PFSK-1 (cell line): ENCODE results near the gene RPTOR.

ENCODE experiments used
- FOXP2 ChIP-seq: optimal IDR thresholded peaks from 2 replicates; pipeline ENCODE3; 2011; ENCODE audit warnings: borderline replicate concordance, control low read depth, inconsistent platforms; ENCODE audit not compliant: insufficient read depth; ENCODE audit errors: extremely low read length, extremely low read depth
- POLR2AphosphoS5 ChIP-seq: IDR thresholded peaks from 2 replicates; pipeline ENCODE4 v1.6.1; 2012; ENCODE audit warnings: low read depth, mild to moderate bottlenecking, control low read depth, low read length, moderate library complexity
- REST ChIP-seq, 2 experiments: IDR thresholded peaks; 2 replicates each; pipeline versions ENCODE4 v1.6.1 to v1.8.0; 2011 to 2012; ENCODE audit warnings: low read depth in 2 of 2, low read length in 2 of 2, control low read depth in 1 of 2, inconsistent platforms in 1 of 2, mild to moderate bottlenecking in 1 of 2, moderate library complexity in 1 of 2; ENCODE audit not compliant: insufficient read depth in 1 of 2
- SIN3A ChIP-seq: IDR thresholded peaks from 2 replicates; pipeline ENCODE4 v1.6.1; 2012; ENCODE audit warnings: mild to moderate bottlenecking, low read length, moderate library complexity, borderline replicate concordance; ENCODE audit not compliant: insufficient read depth
- TAF1 ChIP-seq: IDR thresholded peaks from 2 replicates; pipeline ENCODE4 v1.6.1; 2012; ENCODE audit warnings: low read length, control low read depth, borderline replicate concordance; ENCODE audit not compliant: insufficient read depth

The RPTOR gene

DNA sequence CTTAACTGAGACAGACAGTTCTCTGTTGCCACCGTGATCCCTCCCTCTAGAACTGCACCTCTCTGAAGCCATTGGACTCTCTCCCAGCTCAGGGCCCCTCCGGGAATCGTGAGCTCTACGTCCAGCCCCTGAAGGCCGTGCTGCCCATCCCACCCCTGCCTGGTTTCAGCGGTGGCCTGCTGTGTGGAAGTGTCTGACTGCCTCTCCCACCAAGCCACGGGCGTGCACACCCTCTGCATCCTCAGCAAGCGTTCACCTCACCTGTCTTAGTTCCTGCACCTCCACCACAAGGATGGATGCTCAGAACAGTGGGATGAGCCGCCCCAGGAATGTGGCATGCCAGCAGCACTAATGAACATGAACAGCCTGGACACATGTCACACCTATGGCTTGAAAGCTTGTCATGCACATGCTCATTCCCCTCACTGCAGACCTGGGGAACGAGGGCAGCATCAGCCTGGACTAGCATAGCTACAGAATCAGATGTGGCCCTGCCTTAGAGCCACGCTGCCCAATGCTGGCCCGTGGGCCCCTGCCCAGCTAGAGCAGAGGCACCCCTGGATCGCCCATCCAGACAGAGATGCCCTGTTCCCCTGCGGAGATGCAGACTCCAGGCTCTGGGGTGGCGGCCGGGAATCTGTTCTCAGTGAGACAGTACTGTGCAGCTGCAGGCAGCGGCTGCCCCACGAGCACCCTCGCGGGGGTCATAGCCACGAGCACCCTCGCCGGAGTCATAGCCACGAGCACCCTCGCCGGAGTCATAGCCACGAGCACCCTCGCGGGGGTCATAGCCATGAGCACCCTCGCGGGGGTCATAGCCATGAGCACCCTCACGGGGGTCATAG is 373.3 kb downstream of the RPTOR start:
- TF ChIP-seq FOXP2 (no peak), TAF1 (no peak), REST (IDR thresholded peaks at IDR 0.05; ENCODE audit: insufficient read depth in 1 of 2, low read depth in 2 of 2, low read length in 2 of 2) (no peak), SIN3A (no peak), POLR2AphosphoS5 (no peak)

DNA sequence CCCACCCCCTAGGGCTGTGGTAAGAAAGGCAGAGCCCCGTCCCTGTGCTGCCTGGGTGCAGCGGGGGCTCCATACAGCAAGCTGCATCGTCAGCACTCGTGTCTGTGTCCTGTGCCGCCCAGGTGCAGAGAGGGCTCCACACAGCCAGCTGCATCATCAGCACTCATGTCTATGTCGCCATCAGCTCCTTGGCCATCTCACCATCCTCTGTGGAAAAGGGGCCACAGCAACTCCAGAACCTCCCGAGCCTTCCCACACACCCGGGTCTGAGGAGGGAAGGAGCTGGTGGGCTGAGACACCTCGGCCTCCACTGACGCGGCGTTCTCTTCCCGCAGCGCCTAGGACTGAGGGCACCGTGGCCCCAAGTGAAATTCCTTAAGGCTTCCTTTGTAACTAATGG is 374.1 kb downstream of the RPTOR start:
- TF ChIP-seq TAF1: no peak
- TF ChIP-seq SIN3A: no peak
- no peak for TF ChIP-seq POLR2AphosphoS5
- TF ChIP-seq FOXP2: no peak
- TF ChIP-seq REST (IDR thresholded peaks at IDR 0.05; ENCODE audit: insufficient read depth in 1 of 2, low read depth in 2 of 2, low read length in 2 of 2): no peak

DNA sequence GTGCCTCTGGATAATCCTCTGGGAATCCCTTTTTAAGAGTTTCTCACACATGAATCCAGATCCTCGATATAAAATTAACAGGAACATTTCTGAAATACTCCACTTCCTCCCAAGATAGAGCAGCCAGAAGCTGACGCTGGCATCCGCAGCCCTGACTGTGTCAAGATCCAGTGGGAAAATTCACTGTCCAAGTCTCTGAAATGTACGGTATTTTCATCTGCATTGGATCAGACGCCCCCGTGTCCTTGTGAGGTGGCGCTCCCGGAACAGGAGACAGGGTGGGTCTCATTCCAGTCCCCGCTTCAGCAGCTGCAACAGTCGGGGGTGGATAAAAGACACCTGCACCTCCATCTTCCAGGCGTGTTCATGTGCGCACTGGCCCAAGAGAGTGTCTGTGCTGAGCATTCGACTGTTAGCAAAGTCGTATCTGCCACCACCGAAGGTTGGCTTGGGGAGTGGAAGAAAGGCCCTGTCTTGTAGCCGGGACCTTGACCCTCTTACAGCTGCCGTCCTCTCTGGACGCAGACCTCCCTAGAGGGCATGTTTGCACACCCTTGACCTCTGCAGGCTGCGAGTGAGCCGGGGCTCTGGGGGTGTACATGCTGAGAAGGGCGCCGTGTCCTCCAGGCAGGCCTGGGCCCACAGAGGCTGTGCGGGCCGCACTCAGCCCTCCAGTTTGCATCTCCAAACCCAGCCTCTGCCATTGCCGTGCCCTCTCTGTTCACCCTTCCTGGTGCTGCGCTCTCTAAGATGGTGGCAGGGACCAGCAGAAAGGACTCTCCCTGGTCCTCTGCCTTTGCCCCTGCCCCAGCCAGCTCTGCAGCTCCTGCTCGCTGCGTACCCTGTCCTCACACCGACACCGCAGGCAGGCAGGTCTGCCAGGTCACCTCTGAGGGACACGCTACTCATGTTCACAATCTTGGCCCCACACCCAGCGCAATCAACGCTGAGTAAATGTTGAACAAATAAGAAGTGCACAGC is 375.0 kb downstream of the RPTOR start:
- TF ChIP-seq FOXP2 (no peak), REST (IDR thresholded peaks at IDR 0.05; ENCODE audit: insufficient read depth in 1 of 2, low read depth in 2 of 2, low read length in 2 of 2) (no peak), POLR2AphosphoS5 (no peak), TAF1 (no peak), SIN3A (no peak)

DNA sequence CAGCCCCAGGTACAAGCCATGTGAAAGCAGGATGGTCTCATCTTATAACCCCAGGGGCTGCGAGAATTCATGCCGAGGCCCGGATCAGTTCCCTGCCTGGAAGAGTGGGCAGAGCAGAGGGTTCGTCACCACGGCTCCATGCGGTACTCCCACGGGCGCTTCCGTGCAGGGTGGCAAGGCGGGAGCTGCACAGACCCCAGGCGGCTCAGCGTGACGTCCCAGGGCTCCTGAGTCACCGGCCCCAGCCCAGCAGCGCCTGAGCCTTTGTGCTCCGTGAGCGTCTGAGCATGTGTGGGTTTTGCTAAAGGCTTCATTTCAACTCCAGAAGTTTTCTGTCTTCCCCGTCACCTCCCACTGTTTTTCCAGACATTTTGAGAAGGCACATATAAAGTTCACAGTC is 375.8 kb downstream of the RPTOR start:
- TF ChIP-seq REST (IDR thresholded peaks at IDR 0.05; ENCODE audit: insufficient read depth in 1 of 2, low read depth in 2 of 2, low read length in 2 of 2): no peak
- TF ChIP-seq SIN3A: no peak
- no peak for TF ChIP-seq POLR2AphosphoS5
- no peak for TF ChIP-seq TAF1
- TF ChIP-seq FOXP2: no peak
